Calu3 (cell line): ENCODE results near the gene AMBRA1. TPM values are rescaled to one million over a fixed set of nuclear protein-coding genes. Genes with fewer than 3 reads are reported as not detected.

Experiments used
- BruUV-seq: library from RNA; stranded (reverse); fragments of 400-500 nt; replicated peaks from 2 replicates; lab custom pipeline; 2021; lab: Mats Ljungman, UMichigan
- CTCF ChIA-PET: fragments of 300-600 bp; sonication (Branson Sonifier 250); formaldehyde crosslinking; loops from one replicate; lab custom pipeline; 2022; ENCODE audit warnings: antibody characterized with exemption; lab: Charles Lee
- DNase-seq: peaks from one replicate; pipeline ENCODE4 v3.0.0; 2022
- H3K27ac Mint-ChIP-seq: one replicate; pipeline ENCODE4 v1.8.0; 2022; ENCODE audit warnings: mixed read lengths; ENCODE audit not compliant: unreplicated experiment
- H3K27me3 Mint-ChIP-seq: one replicate; pipeline ENCODE4 v1.8.0; 2022; ENCODE audit warnings: mixed read lengths; ENCODE audit not compliant: unreplicated experiment
- H3K36me3 Mint-ChIP-seq: one replicate; pipeline ENCODE4 v1.8.0; 2022; ENCODE audit warnings: mild to moderate bottlenecking, moderate library complexity, mixed read lengths; ENCODE audit not compliant: insufficient read depth, unreplicated experiment
- H3K4me1 Mint-ChIP-seq: one replicate; pipeline ENCODE4 v1.8.0; 2022; ENCODE audit warnings: mild to moderate bottlenecking, low read depth, mixed read lengths; ENCODE audit not compliant: unreplicated experiment
- H3K4me3 Mint-ChIP-seq: one replicate; pipeline ENCODE4 v1.8.0; 2022; ENCODE audit warnings: mild to moderate bottlenecking, low read depth, moderate library complexity, mixed read lengths; ENCODE audit not compliant: unreplicated experiment
- H3K9me3 Mint-ChIP-seq: one replicate; pipeline ENCODE4 v1.8.0; 2022; ENCODE audit warnings: low read depth, mixed read lengths; ENCODE audit not compliant: unreplicated experiment
- intact Hi-C: fragments of 100-400 bp; cut with micrococcal nuclease; formaldehyde crosslinking; loops from one replicate; pipeline ENCODE4 v1.10.0; 2022; ENCODE audit not compliant: unreplicated experiment
- total RNA-seq: library from RNA; stranded (reverse); gene quantifications from 2 replicates; pipeline ENCODE4 v1.2.3, GENCODE V29; 2022
- TF ChIP-seq, protein P1 (sequence below): fragments of 200-600 bp; IDR thresholded peaks from one replicate; pipeline ENCODE4 v1.8.0; 2022; ENCODE audit warnings: antibody characterized with exemption; ENCODE audit not compliant: unreplicated experiment

AMBRA1 gene
- total RNA-seq, 1 experiment from 2014 or later: 35.0 TPM

DNA sequence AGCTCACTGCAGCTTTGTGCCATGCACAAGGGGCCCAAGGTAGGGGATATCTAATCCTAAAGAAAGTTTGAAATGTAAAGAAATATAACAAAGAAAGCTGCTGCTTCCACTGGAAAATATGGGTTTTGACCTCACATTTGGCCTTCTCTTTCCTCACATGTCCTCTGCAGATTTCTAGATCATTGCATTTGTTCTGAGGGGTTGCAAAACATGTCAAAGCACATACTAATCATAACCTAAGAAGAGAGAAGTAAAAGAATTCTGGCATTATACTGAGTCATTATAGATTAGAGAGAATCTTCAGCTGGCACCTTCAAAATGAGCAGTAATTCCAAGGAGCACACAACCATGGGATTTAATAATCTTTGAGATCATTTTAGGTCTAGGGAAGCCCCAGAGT is 109.7 kb downstream of the AMBRA1 start:
- CTCF ChIA-PET: no interaction called here
- intact Hi-C loops: no loop called here

DNA sequence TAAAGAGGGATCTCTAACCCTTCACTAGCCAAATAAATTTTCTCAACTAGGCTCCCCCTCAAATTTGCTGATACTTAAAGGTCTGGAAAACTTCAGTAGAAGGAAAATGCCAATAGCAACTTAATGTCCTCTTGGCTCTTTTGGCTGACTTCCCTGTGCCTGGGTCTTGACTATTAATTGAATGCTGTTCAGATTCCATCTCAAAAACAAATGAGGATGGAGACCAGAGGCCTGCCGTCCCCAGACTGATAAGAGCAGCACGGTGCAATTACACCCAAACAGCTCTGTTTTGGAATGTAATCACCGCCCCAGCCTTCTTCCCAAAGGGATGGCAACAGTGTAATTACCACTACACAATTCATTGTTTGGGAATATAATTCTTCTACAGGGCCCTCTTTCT is 112.9 kb downstream of the AMBRA1 start:
- CTCF ChIA-PET: interaction anchor here (0.9 kb wide), 1 partner anchor 9 kb away, joined by 3 read pairs; no protein-coding TSS in a partner anchor
- Mint-ChIP-seq H3K9me3 (no peaks in the 10 kb centered on the region), H3K4me1 (no peaks in the 10 kb centered on the region), H3K4me3 (no peak overlapping the region), H3K36me3 (no peaks in the 10 kb centered on the region), H3K27me3 (no peaks in the 10 kb centered on the region), H3K27ac (no peak overlapping the region)
- DNase-seq: no peak
- intact Hi-C loops: loop anchor here (1.0 kb wide), 1 partner anchor 20 kb away; no protein-coding TSS in a partner anchor
- TF ChIP-seq, protein P1, sequence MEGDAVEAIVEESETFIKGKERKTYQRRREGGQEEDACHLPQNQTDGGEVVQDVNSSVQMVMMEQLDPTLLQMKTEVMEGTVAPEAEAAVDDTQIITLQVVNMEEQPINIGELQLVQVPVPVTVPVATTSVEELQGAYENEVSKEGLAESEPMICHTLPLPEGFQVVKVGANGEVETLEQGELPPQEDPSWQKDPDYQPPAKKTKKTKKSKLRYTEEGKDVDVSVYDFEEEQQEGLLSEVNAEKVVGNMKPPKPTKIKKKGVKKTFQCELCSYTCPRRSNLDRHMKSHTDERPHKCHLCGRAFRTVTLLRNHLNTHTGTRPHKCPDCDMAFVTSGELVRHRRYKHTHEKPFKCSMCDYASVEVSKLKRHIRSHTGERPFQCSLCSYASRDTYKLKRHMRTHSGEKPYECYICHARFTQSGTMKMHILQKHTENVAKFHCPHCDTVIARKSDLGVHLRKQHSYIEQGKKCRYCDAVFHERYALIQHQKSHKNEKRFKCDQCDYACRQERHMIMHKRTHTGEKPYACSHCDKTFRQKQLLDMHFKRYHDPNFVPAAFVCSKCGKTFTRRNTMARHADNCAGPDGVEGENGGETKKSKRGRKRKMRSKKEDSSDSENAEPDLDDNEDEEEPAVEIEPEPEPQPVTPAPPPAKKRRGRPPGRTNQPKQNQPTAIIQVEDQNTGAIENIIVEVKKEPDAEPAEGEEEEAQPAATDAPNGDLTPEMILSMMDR: no peak
- no TSS peak for BruUV-seq

More for the DNA sequence above, 109.7 kb downstream of the AMBRA1 start:
- H3K4me1 Mint-ChIP-seq: no peaks in the 10 kb centered on the region
- H3K27me3 Mint-ChIP-seq: no peaks in the 10 kb centered on the region
- no peak overlapping the region for H3K4me3 Mint-ChIP-seq
- peaks cover 8% of the 10 kb centered on the region for H3K36me3 Mint-ChIP-seq
- DNase-seq: no peak
- H3K9me3 Mint-ChIP-seq: no peaks in the 10 kb centered on the region
- BruUV-seq: no TSS peak
- H3K27ac Mint-ChIP-seq: no peak overlapping the region
- TF ChIP-seq, protein P1: no peak

DNA sequence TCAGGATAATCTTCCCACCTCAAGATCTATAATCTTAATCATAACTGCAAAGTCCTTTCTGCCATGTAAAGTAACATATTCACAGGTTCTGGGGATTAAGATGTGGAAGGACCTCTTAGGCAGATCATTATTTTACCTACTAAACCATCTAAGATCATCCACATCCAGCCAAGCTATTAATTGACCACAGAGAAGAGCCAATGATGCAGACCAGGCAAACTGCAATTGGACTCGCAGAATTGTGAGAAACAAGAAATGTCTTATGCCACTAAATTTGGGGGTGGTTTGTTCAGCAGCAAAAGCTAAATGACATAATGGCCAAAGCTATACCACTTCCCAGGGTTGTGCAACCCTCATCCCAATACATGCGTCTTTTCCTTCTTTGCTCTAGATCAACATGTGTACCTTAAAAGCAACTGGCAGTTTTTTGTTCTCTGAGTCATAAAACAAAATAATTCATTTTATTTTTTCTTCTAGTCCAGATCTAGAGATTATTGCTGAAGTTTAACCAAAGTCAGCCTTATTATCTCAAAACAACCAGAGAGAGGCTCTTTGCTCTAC is 113.6 kb downstream of the AMBRA1 start:
- Mint-ChIP-seq H3K27me3 (no peaks in the 10 kb centered on the region), H3K36me3 (no peaks in the 10 kb centered on the region), H3K27ac (no peak overlapping the region), H3K4me3 (no peak overlapping the region), H3K9me3 (no peaks in the 10 kb centered on the region), H3K4me1 (peaks cover 3% of the 10 kb centered on the region)
- TF ChIP-seq, protein P1: no peak
- intact Hi-C loops: loop anchor here (1.0 kb wide), 1 partner anchor 19 kb away; no protein-coding TSS in a partner anchor
- no peak for DNase-seq
- CTCF ChIA-PET: interaction anchor here (0.9 kb wide), 1 partner anchor 10 kb away, joined by 3 read pairs; no protein-coding TSS in a partner anchor
- no TSS peak for BruUV-seq

DNA sequence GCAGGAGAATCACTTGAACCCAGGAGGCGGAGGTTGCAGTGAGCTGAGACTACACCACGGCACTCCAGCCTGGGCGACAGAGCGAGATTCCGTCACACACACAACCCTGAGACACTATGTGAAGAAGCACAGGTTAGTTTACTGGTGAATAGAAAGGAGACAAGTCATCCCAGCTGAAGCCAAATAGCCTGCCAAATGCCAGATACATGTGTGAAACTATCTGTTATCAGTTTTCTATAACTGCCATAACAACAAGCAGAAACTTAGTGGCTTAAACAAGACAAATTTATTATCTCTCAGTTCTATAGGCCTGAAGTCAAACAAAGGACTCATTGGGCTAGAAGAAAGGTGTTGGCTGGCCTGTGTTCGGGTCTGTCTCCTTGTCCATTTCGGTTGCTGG is 114.2 kb downstream of the AMBRA1 start:
- BruUV-seq: no TSS peak
- intact Hi-C loops: no loop called here
- CTCF ChIA-PET: no interaction called here
- peaks cover 10% of the 10 kb centered on the region for H3K4me1 Mint-ChIP-seq
- H3K27ac Mint-ChIP-seq: no peak overlapping the region
- DNase-seq: no peak
- H3K4me3 Mint-ChIP-seq: no peak overlapping the region
- H3K9me3 Mint-ChIP-seq: no peaks in the 10 kb centered on the region
- H3K36me3 Mint-ChIP-seq: no peaks in the 10 kb centered on the region
- TF ChIP-seq, protein P1: no peak
- no peaks in the 10 kb centered on the region for H3K27me3 Mint-ChIP-seq
